ENCODE data around the gene FBXW9. TPM values are rescaled to one million over a fixed set of nuclear protein-coding genes. Genes with fewer than 3 reads are reported as not detected.

The FBXW9 gene
- total and polyA plus RNA-seq, 2 of the 13 experiments (the other 11 are each of a cell fraction or from before 2014, with no cell fraction given) = 5.7 to 6.1 TPM

DNA sequence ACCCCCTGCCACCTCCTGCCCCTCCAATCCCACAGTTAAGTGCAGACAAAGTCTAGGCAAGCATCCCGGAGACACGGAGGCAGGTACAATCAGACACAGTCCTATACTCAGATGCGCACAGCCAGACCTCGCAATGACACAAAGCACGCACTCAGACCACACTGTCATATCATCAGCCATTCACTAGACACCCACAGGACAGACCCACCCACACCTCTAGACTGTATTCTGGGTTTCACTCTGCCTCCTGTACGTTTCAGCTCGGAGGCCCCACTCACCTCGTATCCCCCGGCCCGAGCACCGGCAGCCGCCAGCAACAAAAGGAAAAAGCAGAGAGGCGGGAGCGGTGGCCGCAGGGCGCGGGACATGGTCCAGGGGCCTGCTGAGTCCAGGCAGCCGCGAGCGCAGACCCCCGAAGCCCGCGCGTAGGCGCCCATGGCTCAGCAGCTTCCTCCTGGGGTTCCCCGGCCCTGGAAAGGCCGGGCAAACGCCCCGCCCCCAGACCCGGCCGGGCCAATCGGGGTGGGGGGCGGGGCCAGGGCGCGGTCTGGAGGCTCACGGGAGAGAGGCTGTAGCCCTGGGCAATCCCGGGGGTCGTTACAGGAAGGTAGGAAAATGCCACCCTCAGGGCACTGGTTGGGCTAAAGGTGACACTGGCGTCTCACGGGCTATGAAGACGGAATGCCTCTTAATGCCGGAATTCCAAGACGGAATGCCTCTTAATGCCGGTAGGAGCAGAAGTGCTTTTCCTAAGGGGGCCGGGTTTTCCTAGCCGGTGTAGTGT, 30.0 kb downstream of the FBXW9 start, which contains the start of the genes MAN2B1 and WDR83 (continued):
- no peak for TF ChIP-seq ZNF382 (CRISPR knock-in tag; IDR thresholded peaks at IDR 0.05; ENCODE audit: borderline replicate concordance)
- TF ChIP-seq GLI4 (CRISPR knock-in tag; IDR thresholded peaks at IDR 0.05; ENCODE audit: borderline replicate concordance) = no peak
- no peak for TF ChIP-seq ZNF331 (CRISPR knock-in tag; IDR thresholded peaks at IDR 0.05)
- TF ChIP-seq, protein P1, sequence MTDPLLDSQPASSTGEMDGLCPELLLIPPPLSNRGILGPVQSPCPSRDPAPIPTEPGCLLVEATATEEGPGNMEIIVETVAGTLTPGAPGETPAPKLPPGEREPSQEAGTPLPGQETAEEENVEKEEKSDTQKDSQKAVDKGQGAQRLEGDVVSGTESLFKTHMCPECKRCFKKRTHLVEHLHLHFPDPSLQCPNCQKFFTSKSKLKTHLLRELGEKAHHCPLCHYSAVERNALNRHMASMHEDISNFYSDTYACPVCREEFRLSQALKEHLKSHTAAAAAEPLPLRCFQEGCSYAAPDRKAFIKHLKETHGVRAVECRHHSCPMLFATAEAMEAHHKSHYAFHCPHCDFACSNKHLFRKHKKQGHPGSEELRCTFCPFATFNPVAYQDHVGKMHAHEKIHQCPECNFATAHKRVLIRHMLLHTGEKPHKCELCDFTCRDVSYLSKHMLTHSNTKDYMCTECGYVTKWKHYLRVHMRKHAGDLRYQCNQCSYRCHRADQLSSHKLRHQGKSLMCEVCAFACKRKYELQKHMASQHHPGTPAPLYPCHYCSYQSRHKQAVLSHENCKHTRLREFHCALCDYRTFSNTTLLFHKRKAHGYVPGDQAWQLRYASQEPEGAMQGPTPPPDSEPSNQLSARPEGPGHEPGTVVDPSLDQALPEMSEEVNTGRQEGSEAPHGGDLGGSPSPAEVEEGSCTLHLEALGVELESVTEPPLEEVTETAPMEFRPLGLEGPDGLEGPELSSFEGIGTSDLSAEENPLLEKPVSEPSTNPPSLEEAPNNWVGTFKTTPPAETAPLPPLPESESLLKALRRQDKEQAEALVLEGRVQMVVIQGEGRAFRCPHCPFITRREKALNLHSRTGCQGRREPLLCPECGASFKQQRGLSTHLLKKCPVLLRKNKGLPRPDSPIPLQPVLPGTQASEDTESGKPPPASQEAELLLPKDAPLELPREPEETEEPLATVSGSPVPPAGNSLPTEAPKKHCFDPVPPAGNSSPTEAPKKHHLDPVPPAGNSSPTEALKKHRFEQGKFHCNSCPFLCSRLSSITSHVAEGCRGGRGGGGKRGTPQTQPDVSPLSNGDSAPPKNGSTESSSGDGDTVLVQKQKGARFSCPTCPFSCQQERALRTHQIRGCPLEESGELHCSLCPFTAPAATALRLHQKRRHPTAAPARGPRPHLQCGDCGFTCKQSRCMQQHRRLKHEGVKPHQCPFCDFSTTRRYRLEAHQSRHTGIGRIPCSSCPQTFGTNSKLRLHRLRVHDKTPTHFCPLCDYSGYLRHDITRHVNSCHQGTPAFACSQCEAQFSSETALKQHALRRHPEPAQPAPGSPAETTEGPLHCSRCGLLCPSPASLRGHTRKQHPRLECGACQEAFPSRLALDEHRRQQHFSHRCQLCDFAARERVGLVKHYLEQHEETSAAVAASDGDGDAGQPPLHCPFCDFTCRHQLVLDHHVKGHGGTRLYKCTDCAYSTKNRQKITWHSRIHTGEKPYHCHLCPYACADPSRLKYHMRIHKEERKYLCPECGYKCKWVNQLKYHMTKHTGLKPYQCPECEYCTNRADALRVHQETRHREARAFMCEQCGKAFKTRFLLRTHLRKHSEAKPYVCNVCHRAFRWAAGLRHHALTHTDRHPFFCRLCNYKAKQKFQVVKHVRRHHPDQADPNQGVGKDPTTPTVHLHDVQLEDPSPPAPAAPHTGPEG (CRISPR knock-in tag; IDR thresholded peaks at IDR 0.05) = no peak
- TF ChIP-seq YEATS4 (CRISPR knock-in tag; IDR thresholded peaks at IDR 0.05; ENCODE audit: borderline replicate concordance) = peak; percentile 29; the same call in 1 of the 2 replicates
- no peak for TF ChIP-seq ZNF564 (CRISPR knock-in tag; IDR thresholded peaks at IDR 0.05)
- 0 out of 2 replicates have a peak, but pooled peaks have one; percentile 29 for TF ChIP-seq ISL2 (CRISPR knock-in tag; IDR thresholded peaks at IDR 0.05)
- TF ChIP-seq ZNF343 (CRISPR knock-in tag; IDR thresholded peaks at IDR 0.05) = no peak
- TF ChIP-seq, protein P2, sequence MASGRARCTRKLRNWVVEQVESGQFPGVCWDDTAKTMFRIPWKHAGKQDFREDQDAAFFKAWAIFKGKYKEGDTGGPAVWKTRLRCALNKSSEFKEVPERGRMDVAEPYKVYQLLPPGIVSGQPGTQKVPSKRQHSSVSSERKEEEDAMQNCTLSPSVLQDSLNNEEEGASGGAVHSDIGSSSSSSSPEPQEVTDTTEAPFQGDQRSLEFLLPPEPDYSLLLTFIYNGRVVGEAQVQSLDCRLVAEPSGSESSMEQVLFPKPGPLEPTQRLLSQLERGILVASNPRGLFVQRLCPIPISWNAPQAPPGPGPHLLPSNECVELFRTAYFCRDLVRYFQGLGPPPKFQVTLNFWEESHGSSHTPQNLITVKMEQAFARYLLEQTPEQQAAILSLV (CRISPR knock-in tag; IDR thresholded peaks at IDR 0.05; ENCODE audit: borderline replicate concordance) = no peak; the same call in 1 of the 2 replicates
- TF ChIP-seq HNF4G (IDR thresholded peaks at IDR 0.05; ENCODE audit: borderline replicate concordance, low read depth, low read length) = no peak
- TF ChIP-seq HNF4G (CRISPR knock-in tag; IDR thresholded peaks at IDR 0.05; ENCODE audit: borderline replicate concordance, low read depth) = 0 out of 2 replicates have a peak, but pooled peaks have one; percentile 18
- no peak for TF ChIP-seq LCORL (IDR thresholded peaks at IDR 0.05)
- TF ChIP-seq LCORL (CRISPR knock-in tag; IDR thresholded peaks at IDR 0.05) = no peak
